Gastrocnemius medialis (tissue), 4 donors: ENCODE results near the gene VGLL4.

Experiments used
- POLR2A ChIP-seq, 2 donors: fragments of 450-650 bp; IDR thresholded peaks; one replicate each; pipeline ENCODE4 v1.6.1; 2017; ENCODE audit warnings: antibody characterized with exemption in 2 of 2, mild to moderate bottlenecking in 2 of 2, moderate library complexity in 2 of 2
- TF ChIP-seq, protein P1 (sequence below), 5 experiments: fragments of 450-650 bp in 3 of 5; fragments of 200-600 bp in 2 of 5; sonication (generic) in 2 of 5; IDR thresholded peaks in 4 of 5; conservative IDR thresholded peaks in 1 of 5; 1 replicate in 4 of 5; 2 replicates in 1 of 5; pipeline ENCODE4 v1.5.1; 2016 to 2019; ENCODE audit warnings: antibody characterized with exemption in 5 of 5, mild to moderate bottlenecking in 3 of 5, moderate library complexity in 3 of 5

DNA sequence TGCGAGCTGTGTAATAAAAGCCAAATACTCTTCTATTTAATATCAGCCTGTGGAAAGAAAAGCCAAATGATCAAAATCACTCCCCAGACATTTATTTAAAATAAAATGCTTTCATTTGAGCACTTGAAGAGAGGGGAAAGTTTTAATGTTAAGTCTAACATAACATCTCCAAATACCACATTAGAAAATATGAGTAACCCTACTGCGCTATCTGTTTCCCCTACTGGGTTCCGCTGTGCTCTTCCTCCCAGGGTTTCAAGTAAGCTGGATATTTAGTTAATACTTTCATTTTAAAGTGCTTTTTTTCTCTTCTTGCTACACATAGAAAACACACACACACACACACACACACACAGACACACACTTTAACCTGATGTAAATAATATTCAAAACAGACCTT, 6.7 kb upstream of the VGLL4 start:
- TF ChIP-seq, protein P1, sequence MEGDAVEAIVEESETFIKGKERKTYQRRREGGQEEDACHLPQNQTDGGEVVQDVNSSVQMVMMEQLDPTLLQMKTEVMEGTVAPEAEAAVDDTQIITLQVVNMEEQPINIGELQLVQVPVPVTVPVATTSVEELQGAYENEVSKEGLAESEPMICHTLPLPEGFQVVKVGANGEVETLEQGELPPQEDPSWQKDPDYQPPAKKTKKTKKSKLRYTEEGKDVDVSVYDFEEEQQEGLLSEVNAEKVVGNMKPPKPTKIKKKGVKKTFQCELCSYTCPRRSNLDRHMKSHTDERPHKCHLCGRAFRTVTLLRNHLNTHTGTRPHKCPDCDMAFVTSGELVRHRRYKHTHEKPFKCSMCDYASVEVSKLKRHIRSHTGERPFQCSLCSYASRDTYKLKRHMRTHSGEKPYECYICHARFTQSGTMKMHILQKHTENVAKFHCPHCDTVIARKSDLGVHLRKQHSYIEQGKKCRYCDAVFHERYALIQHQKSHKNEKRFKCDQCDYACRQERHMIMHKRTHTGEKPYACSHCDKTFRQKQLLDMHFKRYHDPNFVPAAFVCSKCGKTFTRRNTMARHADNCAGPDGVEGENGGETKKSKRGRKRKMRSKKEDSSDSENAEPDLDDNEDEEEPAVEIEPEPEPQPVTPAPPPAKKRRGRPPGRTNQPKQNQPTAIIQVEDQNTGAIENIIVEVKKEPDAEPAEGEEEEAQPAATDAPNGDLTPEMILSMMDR (IDR thresholded peaks at IDR 0.05 in 4 of 5, conservative IDR thresholded peaks at IDR 0.05 in 1 of 5) = no peak
- no peak for TF ChIP-seq POLR2A (IDR thresholded peaks at IDR 0.05)
